ENCODE measurements around the gene TMEM125.

Gene TMEM125

GRCh38 chr1:43277116-43277876, 7.5 kb downstream of the TMEM125 start:
- TF ChIP-seq, protein P1, sequence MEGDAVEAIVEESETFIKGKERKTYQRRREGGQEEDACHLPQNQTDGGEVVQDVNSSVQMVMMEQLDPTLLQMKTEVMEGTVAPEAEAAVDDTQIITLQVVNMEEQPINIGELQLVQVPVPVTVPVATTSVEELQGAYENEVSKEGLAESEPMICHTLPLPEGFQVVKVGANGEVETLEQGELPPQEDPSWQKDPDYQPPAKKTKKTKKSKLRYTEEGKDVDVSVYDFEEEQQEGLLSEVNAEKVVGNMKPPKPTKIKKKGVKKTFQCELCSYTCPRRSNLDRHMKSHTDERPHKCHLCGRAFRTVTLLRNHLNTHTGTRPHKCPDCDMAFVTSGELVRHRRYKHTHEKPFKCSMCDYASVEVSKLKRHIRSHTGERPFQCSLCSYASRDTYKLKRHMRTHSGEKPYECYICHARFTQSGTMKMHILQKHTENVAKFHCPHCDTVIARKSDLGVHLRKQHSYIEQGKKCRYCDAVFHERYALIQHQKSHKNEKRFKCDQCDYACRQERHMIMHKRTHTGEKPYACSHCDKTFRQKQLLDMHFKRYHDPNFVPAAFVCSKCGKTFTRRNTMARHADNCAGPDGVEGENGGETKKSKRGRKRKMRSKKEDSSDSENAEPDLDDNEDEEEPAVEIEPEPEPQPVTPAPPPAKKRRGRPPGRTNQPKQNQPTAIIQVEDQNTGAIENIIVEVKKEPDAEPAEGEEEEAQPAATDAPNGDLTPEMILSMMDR (IDR thresholded peaks at IDR 0.05; ENCODE audit: low read depth, low read length, missing control alignments) = no peak

DNA sequence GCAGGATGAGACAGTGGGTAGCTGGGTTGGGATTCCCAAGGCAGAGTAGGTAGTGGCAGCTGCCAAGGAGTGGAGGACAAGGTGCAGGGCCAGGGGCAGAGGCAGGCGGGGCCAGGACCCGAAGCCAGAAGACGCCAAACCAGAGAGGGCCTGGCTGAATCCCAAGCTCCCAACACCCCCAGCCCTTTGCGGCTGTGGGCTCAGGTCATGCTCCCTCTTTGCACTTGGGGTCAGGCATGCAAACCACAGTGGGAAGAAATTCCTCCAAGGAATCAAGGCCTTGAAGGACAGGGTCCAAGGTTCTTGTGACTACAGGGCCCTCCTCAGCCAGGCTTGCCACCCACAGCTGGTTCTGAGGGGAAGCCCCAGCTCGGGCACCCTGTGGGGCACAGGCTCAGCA, 9.4 kb downstream of the TMEM125 start:
- TF ChIP-seq, protein P1 (IDR thresholded peaks at IDR 0.05; ENCODE audit: low read depth, low read length, missing control alignments) = no peak
- DNase-seq (ENCODE audit: extremely low read depth, low read depth) = no peak
- no peak overlapping the region for H3K4me3 ChIP-seq (replicated peaks; ENCODE audit: low read depth, low read length)

More at GRCh38 chr1:43277116-43277876, 7.5 kb downstream of the TMEM125 start:
- no peak for DNase-seq (ENCODE audit: extremely low read depth, low read depth)
- H3K4me3 ChIP-seq (replicated peaks; ENCODE audit: low read depth, low read length) = no peak overlapping the region

DNA sequence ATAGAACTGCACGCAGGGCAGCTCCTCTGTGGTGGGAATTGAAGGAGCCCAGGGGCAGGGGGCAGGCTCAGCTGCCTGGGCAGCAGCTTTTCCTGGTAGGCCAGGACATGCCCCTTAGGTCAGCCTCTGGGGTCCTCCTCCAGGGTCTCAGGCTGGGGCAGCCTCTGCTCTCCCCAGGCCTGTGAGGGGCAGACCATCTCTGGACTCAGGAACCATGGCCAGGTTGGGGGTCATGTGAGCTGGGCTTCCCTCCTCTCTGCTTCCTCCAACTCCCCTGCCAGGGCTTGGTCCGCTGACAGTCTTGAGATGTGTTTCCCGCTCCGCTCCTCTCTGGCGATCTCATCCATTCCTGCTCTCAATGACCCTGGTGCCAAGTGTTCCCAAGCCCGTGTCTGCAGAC, 9.9 kb downstream of the TMEM125 start:
- TF ChIP-seq, protein P1 (IDR thresholded peaks at IDR 0.05; ENCODE audit: low read depth, low read length, missing control alignments) = no peak
- H3K4me3 ChIP-seq (replicated peaks; ENCODE audit: low read depth, low read length) = no peak overlapping the region
- DNase-seq (ENCODE audit: extremely low read depth, low read depth) = no peak

DNA sequence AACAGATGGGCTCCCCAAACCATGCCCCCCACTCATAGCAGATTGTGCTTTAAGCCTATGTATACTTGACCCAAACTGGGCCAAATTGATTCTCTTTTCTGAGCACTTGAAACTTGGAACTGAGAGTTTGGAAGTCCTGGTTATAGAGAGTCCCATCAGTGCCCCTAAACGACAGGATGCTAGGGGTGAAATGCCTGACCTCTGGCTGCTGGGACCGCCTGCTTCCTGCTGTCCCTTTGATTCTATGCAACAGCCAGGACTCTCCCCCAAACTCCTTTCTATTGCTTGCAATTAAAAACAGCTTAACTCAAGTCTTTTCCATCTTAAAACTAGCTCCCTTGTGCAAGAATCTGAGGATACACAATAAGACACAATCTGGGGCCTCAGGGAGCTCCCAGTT, 10.9 kb downstream of the TMEM125 start:
- H3K4me3 ChIP-seq (replicated peaks; ENCODE audit: low read depth, low read length) = no peak overlapping the region
- no peak for DNase-seq (ENCODE audit: extremely low read depth, low read depth)
- TF ChIP-seq, protein P1 (IDR thresholded peaks at IDR 0.05; ENCODE audit: low read depth, low read length, missing control alignments) = no peak

GRCh38 chr1:43282220-43283195, 12.7 kb downstream of the TMEM125 start:
- H3K4me3 ChIP-seq (replicated peaks; ENCODE audit: low read depth, low read length) = no peak overlapping the region
- TF ChIP-seq, protein P1 (IDR thresholded peaks at IDR 0.05; ENCODE audit: low read depth, low read length, missing control alignments) = no peak
- no peak for DNase-seq (ENCODE audit: extremely low read depth, low read depth)

DNA sequence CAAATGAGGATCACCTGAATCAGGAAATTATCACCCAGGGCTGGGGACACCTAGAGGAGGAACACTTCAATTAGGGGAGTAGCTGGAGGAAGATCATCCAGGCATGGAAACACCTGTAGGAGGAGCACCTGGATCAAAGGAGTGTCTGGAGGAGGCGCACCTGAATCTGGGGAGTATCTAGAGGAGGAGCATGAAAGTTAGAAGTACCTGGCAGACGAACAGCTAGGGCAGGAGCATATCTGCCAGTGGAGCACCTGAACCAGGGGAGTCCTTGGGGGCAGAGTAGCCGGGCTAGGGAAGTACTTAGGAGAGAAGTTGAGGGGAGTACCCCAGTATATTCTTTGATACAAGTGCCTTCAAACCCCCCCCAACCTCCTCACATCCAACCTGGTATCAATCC, 14.3 kb downstream of the TMEM125 start:
- TF ChIP-seq, protein P1 (IDR thresholded peaks at IDR 0.05; ENCODE audit: low read depth, low read length, missing control alignments) = no peak
- H3K4me3 ChIP-seq (replicated peaks; ENCODE audit: low read depth, low read length) = no peak overlapping the region
- DNase-seq (ENCODE audit: extremely low read depth, low read depth) = no peak
